GM18861 (cell line): ENCODE results near the gene OLFM2.
"Not testable (repeated sequence)": the region's sequence is repeated elsewhere in the genome, so short reads cannot be mapped to it uniquely, and the experiment has no call there.

Source experiments
- ATAC-seq: cut with Tn5 transposase; IDR thresholded peaks from one replicate; pipeline ENCODE4 v1.9.1; 2021; ENCODE audit not compliant: unreplicated experiment

Gene OLFM2

GRCh38 chr19:9943744-9944143, 7.4 kb upstream of the OLFM2 start:
- ATAC-seq: no peak

- ATAC-seq: no peak
Observed at GRCh38 chr19:9941671-9942070, 5.4 kb upstream of the OLFM2 start.

- ATAC-seq: no peak
Observed at GRCh38 chr19:9941231-9941630, 4.9 kb upstream of the OLFM2 start.

GRCh38 chr19:9940778-9941177, 4.5 kb upstream of the OLFM2 start:
- no peak for ATAC-seq

- no peak for ATAC-seq
Observed at GRCh38 chr19:9939301-9939913, 3.1 kb upstream of the OLFM2 start.

- ATAC-seq: no peak
Observed at GRCh38 chr19:9937001-9937411, 691 bp upstream of the OLFM2 start.

- no peak for ATAC-seq
Observed at GRCh38 chr19:9935506-9936325, 599 bp downstream of the OLFM2 start.

- no peak for ATAC-seq
Observed at GRCh38 chr19:9934132-9934950, 2.0 kb downstream of the OLFM2 start.

- ATAC-seq: no peak
Observed at GRCh38 chr19:9932835-9933234, 3.5 kb downstream of the OLFM2 start.

- no peak for ATAC-seq
Observed at GRCh38 chr19:9931629-9932028, 4.7 kb downstream of the OLFM2 start.

- no peak for ATAC-seq
Observed at GRCh38 chr19:9923440-9923839, 12.9 kb downstream of the OLFM2 start.

- not testable (repeated sequence) for ATAC-seq
Observed at GRCh38 chr19:9922782-9923379, 13.4 kb downstream of the OLFM2 start.

GRCh38 chr19:9917321-9917720, 19.0 kb downstream of the OLFM2 start:
- no peak for ATAC-seq

- ATAC-seq: no peak
Observed at GRCh38 chr19:9916719-9917118, 19.6 kb downstream of the OLFM2 start.

GRCh38 chr19:9914315-9915207, 21.8 kb downstream of the OLFM2 start:
- ATAC-seq: no peak

GRCh38 chr19:9914001-9914314, 22.4 kb downstream of the OLFM2 start:
- ATAC-seq: no peak

GRCh38 chr19:9913237-9914000, 22.9 kb downstream of the OLFM2 start:
- ATAC-seq: no peak

- no peak for ATAC-seq
Observed at GRCh38 chr19:9912551-9913236, 23.6 kb downstream of the OLFM2 start.

- no peak for ATAC-seq
Observed at GRCh38 chr19:9911524-9912185, 24.7 kb downstream of the OLFM2 start.
